Gastrocnemius medialis (tissue), 4 donors: ENCODE measurements around the gene XPO5.

Experiments
- POLR2A ChIP-seq, 2 donors: fragments of 450-650 bp; IDR thresholded peaks; one replicate each; pipeline ENCODE4 v1.6.1; 2017; ENCODE audit warnings: antibody characterized with exemption in 2 of 2, mild to moderate bottlenecking in 2 of 2, moderate library complexity in 2 of 2
- TF ChIP-seq, protein P1 (sequence below), 5 experiments: fragments of 450-650 bp in 3 of 5; fragments of 200-600 bp in 2 of 5; sonication (generic) in 2 of 5; IDR thresholded peaks in 4 of 5; conservative IDR thresholded peaks in 1 of 5; 1 replicate in 4 of 5; 2 replicates in 1 of 5; pipeline ENCODE4 v1.5.1; 2016 to 2019; ENCODE audit warnings: antibody characterized with exemption in 5 of 5, mild to moderate bottlenecking in 3 of 5, moderate library complexity in 3 of 5

DNA sequence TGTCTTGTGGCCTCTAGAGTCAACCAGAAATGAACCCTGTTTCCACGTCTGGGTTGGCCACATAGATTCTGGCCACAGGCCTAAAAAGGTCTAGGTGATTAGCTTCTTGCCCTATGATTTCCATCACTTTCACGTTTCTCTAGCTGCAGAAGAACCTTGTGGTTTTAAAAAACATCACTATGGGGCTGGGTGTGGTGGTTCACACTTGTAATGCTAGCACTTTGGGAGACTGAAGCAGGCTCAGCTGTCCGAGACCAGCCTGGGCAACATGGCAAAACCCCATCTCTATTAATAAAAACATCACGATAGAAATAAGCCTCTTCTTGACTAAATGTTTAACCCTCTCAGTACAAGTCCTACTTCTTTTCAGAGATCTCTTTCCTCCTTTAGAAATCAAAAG, 31.4 kb downstream of the XPO5 start:
- TF ChIP-seq, protein P1, sequence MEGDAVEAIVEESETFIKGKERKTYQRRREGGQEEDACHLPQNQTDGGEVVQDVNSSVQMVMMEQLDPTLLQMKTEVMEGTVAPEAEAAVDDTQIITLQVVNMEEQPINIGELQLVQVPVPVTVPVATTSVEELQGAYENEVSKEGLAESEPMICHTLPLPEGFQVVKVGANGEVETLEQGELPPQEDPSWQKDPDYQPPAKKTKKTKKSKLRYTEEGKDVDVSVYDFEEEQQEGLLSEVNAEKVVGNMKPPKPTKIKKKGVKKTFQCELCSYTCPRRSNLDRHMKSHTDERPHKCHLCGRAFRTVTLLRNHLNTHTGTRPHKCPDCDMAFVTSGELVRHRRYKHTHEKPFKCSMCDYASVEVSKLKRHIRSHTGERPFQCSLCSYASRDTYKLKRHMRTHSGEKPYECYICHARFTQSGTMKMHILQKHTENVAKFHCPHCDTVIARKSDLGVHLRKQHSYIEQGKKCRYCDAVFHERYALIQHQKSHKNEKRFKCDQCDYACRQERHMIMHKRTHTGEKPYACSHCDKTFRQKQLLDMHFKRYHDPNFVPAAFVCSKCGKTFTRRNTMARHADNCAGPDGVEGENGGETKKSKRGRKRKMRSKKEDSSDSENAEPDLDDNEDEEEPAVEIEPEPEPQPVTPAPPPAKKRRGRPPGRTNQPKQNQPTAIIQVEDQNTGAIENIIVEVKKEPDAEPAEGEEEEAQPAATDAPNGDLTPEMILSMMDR (IDR thresholded peaks at IDR 0.05 in 4 of 5, conservative IDR thresholded peaks at IDR 0.05 in 1 of 5), result no peak
- TF ChIP-seq POLR2A (IDR thresholded peaks at IDR 0.05), result no peak
